Activated gamma-delta T cell (primary cell): Measurements from ENCODE around the gene PARP12.
A peak's percentile ranks its signal among the peaks of the same experiment; 100 is the strongest.
"Not testable (repeated sequence)": the region's sequence is repeated elsewhere in the genome, so short reads cannot be mapped to it uniquely, and the experiment has no call there.

Experiments
- DNase-seq: peaks from one replicate; lab custom pipeline; 2025; lab: John Stamatoyannopoulos, UW
- total RNA-seq, 2 donors: gene quantifications; one replicate each; lab custom pipeline; 2026; lab: John Stamatoyannopoulos, UW

PARP12 gene
- total RNA-seq, result 150 to 155 reads per million in 2 donors

- peak; percentile 84 for DNase-seq
Measured at GRCh38 chr7:140062528-140063299, at the start of gene PARP12. Gene PARP12, minus strand, starts transcription at chr7:140062951. Its CDS starts 104 bp downstream, at chr7:140062847.

- not testable (repeated sequence) for DNase-seq
Measured at GRCh38 chr7:140108777-140109176, 46.0 kb upstream of the PARP12 start.

GRCh38 chr7:140096459-140096858 is 33.7 kb upstream of the PARP12 start:
- no peak for DNase-seq

GRCh38 chr7:140093375-140093774 is 30.6 kb upstream of the PARP12 start:
- no peak for DNase-seq

GRCh38 chr7:140085447-140085846 is 22.7 kb upstream of the PARP12 start:
- no peak for DNase-seq

- DNase-seq, result no peak
Measured at GRCh38 chr7:140084972-140085371, 22.2 kb upstream of the PARP12 start.

- no peak for DNase-seq
Measured at GRCh38 chr7:140084142-140084655, 21.4 kb upstream of the PARP12 start.

- DNase-seq, result no peak
Measured at GRCh38 chr7:140082770-140083169, 20.0 kb upstream of the PARP12 start.

- no peak for DNase-seq
Measured at GRCh38 chr7:140081774-140082425, 19.1 kb upstream of the PARP12 start.

- no peak for DNase-seq
Measured at GRCh38 chr7:140080919-140081318, 18.2 kb upstream of the PARP12 start.

GRCh38 chr7:140079121-140079536 is 16.4 kb upstream of the PARP12 start:
- DNase-seq, result no peak

GRCh38 chr7:140078392-140078791 is 15.6 kb upstream of the PARP12 start:
- no peak for DNase-seq

GRCh38 chr7:140074780-140075179 is 12.0 kb upstream of the PARP12 start:
- DNase-seq, result no peak

- DNase-seq, result no peak
Measured at GRCh38 chr7:140070546-140070945, 7.8 kb upstream of the PARP12 start.

GRCh38 chr7:140069298-140069949 is 6.7 kb upstream of the PARP12 start:
- DNase-seq, result no peak

- no peak for DNase-seq
Measured at GRCh38 chr7:140068033-140068432, 5.3 kb upstream of the PARP12 start.

- DNase-seq, result no peak
Measured at GRCh38 chr7:140067052-140067451, 4.3 kb upstream of the PARP12 start.

- DNase-seq, result peak; percentile 43
Measured at GRCh38 chr7:140062118-140062527, 628 bp downstream of the PARP12 start.

GRCh38 chr7:140061607-140061930 is 1.2 kb downstream of the PARP12 start:
- no peak for DNase-seq

GRCh38 chr7:140060788-140061606 is 1.8 kb downstream of the PARP12 start:
- DNase-seq, result no peak

- DNase-seq, result no peak
Measured at GRCh38 chr7:140060243-140060630, 2.5 kb downstream of the PARP12 start.
